GM13977 (cell line): ENCODE results near the gene LARGE1.

Experiments used
- DNase-seq: peaks from one replicate; pipeline ENCODE4 v3.0.0; 2012; ENCODE audit warnings: low spot score
- in situ Hi-C: fragments of 300-500 bp; cut with MboI; formaldehyde crosslinking; loops from one replicate; pipeline ENCODE4 v1.12.0; 2022; ENCODE audit warnings: low sequenced_read_pairs, low pct_unique_long_range_greater_than_20kb, mixed read lengths, inconsistent platforms; ENCODE audit not compliant: unreplicated experiment
- TF ChIP-seq, protein P1 (sequence below): IDR thresholded peaks from 2 replicates; pipeline ENCODE4 v1.5.1; 2012; ENCODE audit warnings: mild to moderate bottlenecking, control low read depth; ENCODE audit not compliant: insufficient read depth; ENCODE audit errors: extremely low read depth, missing control alignments

Gene LARGE1

DNA sequence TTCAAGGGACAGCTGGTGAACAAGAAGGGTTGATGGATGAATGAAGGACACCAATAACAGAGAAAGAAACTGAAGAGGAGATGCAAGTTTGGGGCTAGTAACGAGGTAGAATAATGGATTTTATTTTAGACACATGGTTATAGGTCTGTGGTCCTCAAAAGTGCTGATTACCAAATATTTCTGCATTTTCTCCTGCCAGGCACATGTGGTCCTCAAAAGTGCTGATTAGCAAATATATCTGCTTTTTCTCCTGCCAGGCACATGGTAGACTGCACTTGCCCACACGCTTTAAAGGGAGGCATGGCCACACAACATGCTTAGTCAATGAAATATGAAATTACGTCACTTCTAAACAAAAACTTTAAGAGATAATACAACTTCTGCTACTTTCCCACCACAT, 489.0 kb downstream of the LARGE1 start:
- in situ Hi-C loops, result no loop called here
- TF ChIP-seq, protein P1, sequence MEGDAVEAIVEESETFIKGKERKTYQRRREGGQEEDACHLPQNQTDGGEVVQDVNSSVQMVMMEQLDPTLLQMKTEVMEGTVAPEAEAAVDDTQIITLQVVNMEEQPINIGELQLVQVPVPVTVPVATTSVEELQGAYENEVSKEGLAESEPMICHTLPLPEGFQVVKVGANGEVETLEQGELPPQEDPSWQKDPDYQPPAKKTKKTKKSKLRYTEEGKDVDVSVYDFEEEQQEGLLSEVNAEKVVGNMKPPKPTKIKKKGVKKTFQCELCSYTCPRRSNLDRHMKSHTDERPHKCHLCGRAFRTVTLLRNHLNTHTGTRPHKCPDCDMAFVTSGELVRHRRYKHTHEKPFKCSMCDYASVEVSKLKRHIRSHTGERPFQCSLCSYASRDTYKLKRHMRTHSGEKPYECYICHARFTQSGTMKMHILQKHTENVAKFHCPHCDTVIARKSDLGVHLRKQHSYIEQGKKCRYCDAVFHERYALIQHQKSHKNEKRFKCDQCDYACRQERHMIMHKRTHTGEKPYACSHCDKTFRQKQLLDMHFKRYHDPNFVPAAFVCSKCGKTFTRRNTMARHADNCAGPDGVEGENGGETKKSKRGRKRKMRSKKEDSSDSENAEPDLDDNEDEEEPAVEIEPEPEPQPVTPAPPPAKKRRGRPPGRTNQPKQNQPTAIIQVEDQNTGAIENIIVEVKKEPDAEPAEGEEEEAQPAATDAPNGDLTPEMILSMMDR, result no peak
- DNase-seq, result no peak

DNA sequence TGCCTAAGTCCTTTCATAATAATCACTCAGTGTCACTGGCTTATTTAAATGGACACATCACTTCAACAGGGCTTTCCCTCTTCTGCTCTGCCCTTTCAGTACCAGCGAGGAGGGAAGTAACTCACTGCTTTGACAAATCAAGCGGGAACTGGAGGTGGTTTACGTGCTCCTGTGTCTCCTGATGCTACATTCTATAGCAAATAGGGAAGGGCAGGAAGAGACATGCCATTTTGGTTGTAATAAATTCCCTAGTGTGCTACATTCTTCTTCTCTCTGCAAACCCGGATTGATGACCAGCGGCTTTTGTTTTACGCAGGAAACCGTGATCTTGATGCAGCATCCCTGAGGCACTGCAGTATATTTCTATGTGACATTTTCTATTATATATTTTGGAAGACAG, 491.0 kb downstream of the LARGE1 start:
- no peak for DNase-seq
- in situ Hi-C loops, result no loop called here

DNA sequence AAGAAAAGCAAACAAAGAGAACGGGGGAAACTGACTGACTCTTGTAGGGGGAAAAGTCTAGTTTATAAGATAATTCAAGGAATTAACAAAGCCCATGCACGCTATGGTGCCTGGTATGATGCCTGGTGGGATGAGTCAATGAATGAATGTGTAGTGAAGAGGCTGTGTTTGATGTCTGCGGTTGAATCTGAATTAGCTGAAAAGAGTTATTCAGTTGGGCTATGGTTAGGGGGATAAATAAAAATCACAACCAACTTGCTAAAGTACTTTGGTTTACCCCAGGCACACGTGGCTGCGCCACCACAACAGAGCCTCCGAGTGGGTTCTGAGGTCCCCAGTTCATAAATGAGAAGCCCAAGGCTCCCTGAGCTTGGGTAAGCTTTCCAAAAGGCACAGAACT, 492.8 kb downstream of the LARGE1 start:
- in situ Hi-C loops, result no loop called here
- TF ChIP-seq, protein P1, result no peak
- DNase-seq, result no peak

More for the DNA sequence above, 491.0 kb downstream of the LARGE1 start:
- TF ChIP-seq, protein P1, result no peak

DNA sequence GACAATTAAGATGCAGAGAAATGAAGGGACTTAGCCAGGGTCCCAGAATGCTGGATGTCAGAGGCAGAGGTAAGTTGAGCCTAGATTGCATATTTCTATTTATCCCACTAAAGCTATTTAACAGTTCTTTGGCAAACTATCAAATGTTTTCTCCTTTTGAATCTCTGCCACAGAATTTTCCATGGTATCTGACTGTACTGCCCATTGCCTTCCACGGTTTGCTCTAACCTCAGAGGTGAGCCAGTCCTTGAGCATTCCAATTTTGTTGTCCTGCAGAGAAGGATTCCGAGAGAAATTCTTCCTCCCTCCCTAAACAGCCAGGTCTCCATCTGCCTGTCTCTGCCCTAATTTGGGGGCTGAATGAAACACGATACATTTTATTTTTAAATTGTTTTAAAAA, 493.8 kb downstream of the LARGE1 start:
- in situ Hi-C loops, result no loop called here
- TF ChIP-seq, protein P1, result no peak
- no peak for DNase-seq

DNA sequence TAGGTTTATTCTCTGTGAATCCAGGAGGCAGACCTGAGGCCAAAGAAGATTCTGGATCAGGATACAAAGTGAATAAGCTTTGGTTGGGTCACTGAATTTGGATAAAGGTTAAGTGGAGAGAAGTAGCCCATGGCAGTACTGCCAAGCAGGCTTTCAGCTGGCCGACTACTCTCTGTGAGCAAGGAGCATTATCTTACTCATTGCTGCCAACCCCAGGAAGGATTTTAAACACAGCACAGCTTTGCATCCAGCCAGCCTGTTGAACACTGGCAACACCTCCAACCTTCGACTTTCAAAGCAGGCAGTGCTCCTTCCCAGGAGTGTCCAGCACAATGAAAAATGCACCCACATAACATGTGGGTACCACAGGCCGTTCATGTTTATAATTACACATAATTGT, 498.4 kb downstream of the LARGE1 start:
- no peak for DNase-seq
- TF ChIP-seq, protein P1, result no peak
- in situ Hi-C loops, result no loop called here

DNA sequence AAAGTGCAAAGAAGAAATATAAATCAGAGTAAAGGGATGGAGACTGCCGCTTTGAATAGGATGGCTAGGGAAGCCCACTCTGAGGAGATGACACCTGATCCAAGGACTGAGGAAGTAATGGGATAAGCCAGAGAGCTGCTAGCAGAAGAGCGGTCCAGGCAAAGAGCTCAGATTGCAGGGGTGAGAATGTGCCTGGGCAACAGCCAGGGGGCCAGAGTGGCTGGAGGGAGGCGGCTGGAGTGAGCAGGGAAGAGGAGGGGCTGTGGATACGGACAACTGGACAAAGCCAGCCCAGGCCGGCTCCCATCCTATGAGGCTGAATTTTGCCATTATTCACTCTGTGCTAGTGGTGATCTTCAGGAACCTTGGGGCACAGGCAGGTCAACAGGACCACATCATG, 501.8 kb downstream of the LARGE1 start:
- in situ Hi-C loops, result no loop called here
- no peak for DNase-seq
- TF ChIP-seq, protein P1, result no peak

DNA sequence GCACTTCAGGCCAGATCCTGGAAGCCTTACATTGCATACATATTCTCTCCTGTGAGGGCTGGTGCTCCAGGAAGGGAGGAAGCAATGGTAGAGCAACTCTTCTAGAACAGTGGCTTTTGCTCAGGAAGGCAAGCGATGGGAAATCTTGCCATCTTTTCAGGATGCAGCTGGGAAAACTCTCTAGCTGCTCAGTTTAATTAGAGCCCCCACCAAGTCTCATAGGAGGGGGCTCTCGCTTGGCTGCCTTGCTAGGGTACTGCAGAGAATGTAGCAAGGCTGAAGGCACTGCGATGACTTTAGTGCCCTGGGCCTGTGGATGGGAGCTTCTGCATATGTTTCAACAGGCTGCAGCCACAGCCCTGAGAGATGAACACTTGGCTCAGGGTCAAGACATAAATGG, 504.9 kb downstream of the LARGE1 start:
- TF ChIP-seq, protein P1, result no peak
- in situ Hi-C loops, result no loop called here
- DNase-seq, result no peak
